Ovary (tissue), 9 donors: ENCODE measurements around the gene GAREM2. TPM values are rescaled to one million over a fixed set of nuclear protein-coding genes. Genes with fewer than 3 reads are reported as not detected.

Experiments used
- DNase-seq, 5 donors: peaks; one replicate each; pipeline ENCODE4 v3.0.0-alpha.2; 2019 to 2020
- H3K27ac ChIP-seq, 2 donors: fragments of 200-600 bp; one replicate each; pipeline versions ENCODE4 v1.5.1 to v1.8.0; 2019 to 2022
- H3K27me3 ChIP-seq: fragments of 200-600 bp; one replicate; pipeline ENCODE4 v1.8.0; 2022
- H3K36me3 ChIP-seq: fragments of 200-600 bp; sonication (generic); one replicate; pipeline ENCODE4 v1.5.1; 2019
- H3K4me1 ChIP-seq: one replicate; pipeline ENCODE4 v1.8.1; 2013; ENCODE audit warnings: mild to moderate bottlenecking, moderate library complexity; ENCODE audit not compliant: insufficient read depth
- H3K4me3 ChIP-seq: fragments of 200-600 bp; sonication (generic); one replicate; pipeline ENCODE4 v1.5.1; 2017
- H3K9me3 ChIP-seq, 2 donors: fragments of 200-600 bp in 1 of 2; sonication (generic) in 1 of 2; one replicate each; pipeline versions ENCODE4 v1.5.1 to v1.8.1; 2013 to 2019; ENCODE audit warnings: mild to moderate bottlenecking in 1 of 2, moderate library complexity in 1 of 2
- CTCF ChIP-seq, 3 donors: fragments of 450-650 bp in 2 of 3; fragments of 200-600 bp in 1 of 3; IDR thresholded peaks; one replicate each; pipeline versions ENCODE4 v1.5.1 to v1.8.0; 2016 to 2022; ENCODE audit warnings: antibody characterized with exemption in 3 of 3, mild to moderate bottlenecking in 1 of 3
- EP300 ChIP-seq: sonication (generic); formaldehyde crosslinking; IDR thresholded peaks from one replicate; pipeline ENCODE4 v1.6.1; 2017; ENCODE audit warnings: antibody characterized with exemption
- POLR2A ChIP-seq: fragments of 450-650 bp; IDR thresholded peaks from one replicate; pipeline ENCODE4 v1.6.1; 2017; ENCODE audit warnings: antibody characterized with exemption, mild to moderate bottlenecking, moderate library complexity
- WGBS, 3 donors: extraction: QIAGEN DNeasy Blood & Tissue Kit in 1 of 3; methylation state at CpG; one replicate each; pipeline versions ENCODE4 v1.1.5 to v1.1.7; 2013 to 2017; 5-methylcytosine and 5-hydroxymethylcytosine counted together
- intact Hi-C, 4 donors: fragments of 100-400 bp; cut with DNase I; formaldehyde crosslinking; loops; one replicate each; pipeline versions ENCODE4 v1.11.0 to v1.15.1; 2022 to 2023
- polyA plus RNA-seq, 2 donors: library from polyadenylated mRNA; stranded (reverse); fragments of 200-250 nt in 1 of 2; fragments of 350-450 nt in 1 of 2; fragmentation: Illumina TruSeq in 1 of 2; extraction: RNeasy Lipid Tissue Mini Kit (QIAGEN cat#74804) in 1 of 2; gene quantifications; one replicate each; pipeline ENCODE4 v1.2.3, GENCODE V29; 2013 to 2014
- total RNA-seq, 7 donors: library from RNA; depleted of rRNA in 2 of 7; stranded (reverse); fragments of >200 nt in 2 of 7; fragmentation: NEBNext Ultra II Directional in 3 of 7; extraction: Animal tissue kit (Norgen Biotek cat#: 25700) in 3 of 7; gene quantifications; one replicate each; pipeline versions ENCODE4 v1.1.0 to v1.2.4, GENCODE V29; 2016 to 2023
- donor health status: DM: no; HTN: no; CAD: no; lungs with moderate emphysema.
- donor health status: DM: no; HTN: no; CAD: no.
- donor health status: Bipolar disorder and iron deficiency.
- donor health status: DM: yes; HTN: yes; CAD: no.
- donor health status: DM: no; HTN: no; CAD: no.
- donor health status: DM: yes; HTN: yes; CAD: no.

GAREM2 gene
- total and polyA plus RNA-seq, 9 donors: 1.0 to 13.5 (median 5.6) TPM

GRCh38 chr2:26185954-26186770, 13.3 kb downstream of the GAREM2 start:
- H3K27ac ChIP-seq: no peak overlapping the region
- H3K4me1 ChIP-seq: peaks cover 9% of the 10 kb centered on the region
- no peak for TF ChIP-seq CTCF (IDR thresholded peaks at IDR 0.05)
- H3K9me3 ChIP-seq: no peaks in the 10 kb centered on the region
- H3K4me3 ChIP-seq: no peak overlapping the region
- H3K36me3 ChIP-seq: no peaks in the 10 kb centered on the region
- intact Hi-C loops: no loop called here
- WGBS, 3 donors: 80 to 89% (median 87%) methylated on average over 16 of the region's 16 CpGs
- DNase-seq: no peak
- no peaks in the 10 kb centered on the region for H3K27me3 ChIP-seq

GRCh38 chr2:26187114-26187513, 14.2 kb downstream of the GAREM2 start:
- DNase-seq: no peak
- H3K4me3 ChIP-seq: no peak overlapping the region
- TF ChIP-seq POLR2A: no peak
- no peak for TF ChIP-seq CTCF (IDR thresholded peaks at IDR 0.05)
- TF ChIP-seq EP300: no peak
- H3K36me3 ChIP-seq: no peaks in the 10 kb centered on the region
- peaks cover 9% of the 10 kb centered on the region for H3K4me1 ChIP-seq
- no peaks in the 10 kb centered on the region for H3K27me3 ChIP-seq
- 91 to 93% (median 91%) methylated on average over 14 to 15 of the region's 15 CpGs for WGBS, 3 donors
- intact Hi-C loops: no loop called here
- H3K9me3 ChIP-seq: no peaks in the 10 kb centered on the region
- no peak overlapping the region for H3K27ac ChIP-seq

GRCh38 chr2:26187537-26188104, 14.7 kb downstream of the GAREM2 start:
- Histone ChIP-seq H3K4me1 (peaks cover 9% of the 10 kb centered on the region), H3K9me3 (no peaks in the 10 kb centered on the region), H3K27me3 (no peaks in the 10 kb centered on the region), H3K36me3 (no peaks in the 10 kb centered on the region), H3K27ac (no peak overlapping the region), H3K4me3 (no peak overlapping the region)
- WGBS, 3 donors: 91 to 92% (median 91%) methylated on average over 16 of the region's 16 CpGs
- TF ChIP-seq CTCF (IDR thresholded peaks at IDR 0.05) (no peak), POLR2A (no peak), EP300 (no peak)
- DNase-seq: no peak
- intact Hi-C loops: no loop called here

- WGBS, 3 donors: 79 to 90% (median 89%) methylated on average over 4 of the region's 4 CpGs
- no peak for DNase-seq
- Histone ChIP-seq H3K4me1 (peaks cover 6% of the 10 kb centered on the region), H3K27ac (no peak overlapping the region), H3K4me3 (no peak overlapping the region), H3K36me3 (no peaks in the 10 kb centered on the region), H3K27me3 (no peaks in the 10 kb centered on the region), H3K9me3 (no peaks in the 10 kb centered on the region)
- intact Hi-C loops: no loop called here
- no peak for TF ChIP-seq EP300
- TF ChIP-seq POLR2A: no peak
- TF ChIP-seq CTCF (IDR thresholded peaks at IDR 0.05): no peak
Measured at GRCh38 chr2:26189123-26189522, 16.2 kb downstream of the GAREM2 start.
